Uterus (tissue), 4 donors: ENCODE measurements around the gene HILPDA. TPM values are rescaled to one million over a fixed set of nuclear protein-coding genes. Genes with fewer than 3 reads are reported as not detected.

Experiments
- small RNA-seq: library from RNA; depleted of rRNA; stranded (forward); fragments of <200 nt; gene quantifications from one replicate; pipeline ENCODE3, GENCODE V24; 2016
- total RNA-seq, 4 donors: library from RNA; depleted of rRNA in 3 of 4; stranded (reverse); fragments of >200 nt in 3 of 4; gene quantifications; one replicate each; pipeline versions ENCODE4 v1.1.0 to v1.2.4, GENCODE V29; 2014 to 2023
- donor health status: DM: yes; HTN: yes; CAD: no.

Gene HILPDA
- total RNA-seq, 4 donors from 2014 or later = 14.4 to 55.6 (median 31.3) TPM

Small RNA genes within 50 kb of the gene (small RNA-seq; reads per million reads assigned to genes)
- gene AC010655.1 = not detected
- gene AC010655.2 = not detected
- gene RF00017 = not detected
- not detected for gene RNU7-54P

Other genes with a start within 250 kb of the HILPDA start
- not detected for gene LEP, start 214.6 kb upstream of the HILPDA start, total RNA-seq
- 100 to 1,000 TPM in 1 of 4 donors, 10 to 100 TPM in 3; 14.4 to 226 (median 44.0) TPM for gene RBM28, start 112.0 kb upstream of the HILPDA start, total RNA-seq
- 1 to 10 TPM in 2 of 4 donors, not detected in 2; 1.3 to 1.7 TPM for gene PRRT4, start 94.2 kb upstream of the HILPDA start, total RNA-seq
- gene IMPDH1, start 45.9 kb upstream of the HILPDA start, total RNA-seq = 10 to 100 TPM; 11.9 to 53.3 (median 32.8) TPM
- 10 to 100 TPM; 15.0 to 45.7 (median 26.5) TPM for gene METTL2B, start 20.9 kb downstream of the HILPDA start, total RNA-seq
- gene GARIN1A, start 216.4 kb downstream of the HILPDA start, total RNA-seq = 1 to 10 TPM in 1 of 4 donors, under 1 TPM in 1, not detected in 2; 0.35 to 6.6 TPM